DMS79 treated with DMSO at 0.1 percent for 48 hours (cell line): Measurements from ENCODE around the gene B4GAT1.
A peak's percentile ranks its signal among the peaks of the same experiment; 100 is the strongest.
"Not testable (repeated sequence)": the region's sequence is repeated elsewhere in the genome, so short reads cannot be mapped to it uniquely, and the experiment has no call there.

ENCODE experiments used
- DNase-seq: peaks from one replicate; lab custom pipeline; 2025; lab: John Stamatoyannopoulos, UW

The B4GAT1 gene

DNA sequence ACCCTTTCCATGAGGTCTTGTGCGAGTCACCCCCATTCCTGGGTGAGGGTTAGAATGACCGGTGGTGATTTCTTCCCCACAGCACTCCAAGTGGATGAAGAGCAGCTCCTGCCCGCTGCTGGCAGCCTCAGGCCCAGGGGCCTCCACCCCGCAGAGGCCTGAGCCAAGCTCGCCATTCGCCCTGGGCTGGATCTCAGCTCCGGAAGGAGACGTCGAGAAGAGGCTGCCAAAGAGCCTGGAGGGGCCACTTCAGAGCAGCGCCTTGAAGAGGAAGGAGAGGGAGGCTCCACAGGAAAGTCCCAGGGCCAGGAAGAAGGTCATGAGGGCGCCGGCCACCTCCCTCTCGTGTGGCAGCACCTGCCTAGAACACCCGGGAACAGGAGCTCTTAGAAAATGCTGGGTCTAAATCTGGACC is 15.8 kb upstream of the B4GAT1 start:
- no peak for DNase-seq

DNA sequence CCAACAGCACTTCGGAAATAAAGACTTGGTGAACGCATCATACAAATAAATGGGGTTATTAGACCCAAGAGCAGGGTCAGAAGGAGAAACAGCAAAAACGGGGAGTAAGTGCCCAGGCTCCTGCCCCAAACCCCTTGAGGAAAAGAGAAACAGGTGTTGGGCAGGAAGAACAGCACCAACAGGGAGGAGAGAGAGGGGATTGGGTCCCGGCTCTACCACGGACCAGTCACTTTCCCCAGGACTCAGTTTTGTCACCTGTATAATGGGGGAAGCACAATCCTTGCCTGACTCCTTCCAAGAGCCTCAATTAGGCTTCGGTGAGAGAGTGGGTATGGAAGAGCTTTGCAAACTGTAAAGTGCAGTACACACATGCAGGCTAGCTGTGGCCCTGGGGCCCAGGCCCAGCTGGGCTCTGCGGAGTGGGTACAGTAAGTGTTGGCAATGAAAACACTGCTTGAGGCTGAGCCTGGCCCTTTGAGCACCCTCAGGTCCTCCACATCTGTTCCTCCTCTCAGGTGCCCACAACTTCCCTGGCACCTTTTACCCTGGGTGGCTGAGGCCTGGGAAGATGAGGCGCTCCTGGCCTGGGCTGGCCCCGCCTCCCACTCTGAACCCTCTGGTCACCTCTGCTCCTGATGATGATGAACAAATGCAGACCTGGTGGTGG is 15.2 kb upstream of the B4GAT1 start:
- DNase-seq: no peak

DNA sequence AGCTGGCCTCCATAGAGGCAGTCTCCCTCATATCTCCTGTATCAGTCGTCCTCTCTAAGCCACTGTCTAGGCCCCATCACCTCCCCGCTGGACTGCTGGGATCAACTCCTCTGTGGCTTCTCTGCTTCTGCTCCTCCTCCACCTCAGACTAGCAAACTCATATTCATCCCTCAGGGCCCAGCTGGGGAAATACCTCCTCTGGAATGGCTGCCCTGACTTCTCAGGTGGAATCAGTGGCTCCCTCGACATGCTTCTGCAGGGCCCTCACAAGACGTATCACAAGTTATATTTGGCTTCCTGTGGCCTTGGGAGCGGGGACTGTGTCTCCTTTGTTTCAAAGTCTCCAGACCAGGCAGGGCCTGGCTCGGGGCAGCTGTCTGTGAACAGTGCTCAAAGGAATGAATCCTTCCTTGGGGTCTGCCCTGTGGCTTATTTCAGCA is 14.1 kb upstream of the B4GAT1 start:
- no peak for DNase-seq

DNA sequence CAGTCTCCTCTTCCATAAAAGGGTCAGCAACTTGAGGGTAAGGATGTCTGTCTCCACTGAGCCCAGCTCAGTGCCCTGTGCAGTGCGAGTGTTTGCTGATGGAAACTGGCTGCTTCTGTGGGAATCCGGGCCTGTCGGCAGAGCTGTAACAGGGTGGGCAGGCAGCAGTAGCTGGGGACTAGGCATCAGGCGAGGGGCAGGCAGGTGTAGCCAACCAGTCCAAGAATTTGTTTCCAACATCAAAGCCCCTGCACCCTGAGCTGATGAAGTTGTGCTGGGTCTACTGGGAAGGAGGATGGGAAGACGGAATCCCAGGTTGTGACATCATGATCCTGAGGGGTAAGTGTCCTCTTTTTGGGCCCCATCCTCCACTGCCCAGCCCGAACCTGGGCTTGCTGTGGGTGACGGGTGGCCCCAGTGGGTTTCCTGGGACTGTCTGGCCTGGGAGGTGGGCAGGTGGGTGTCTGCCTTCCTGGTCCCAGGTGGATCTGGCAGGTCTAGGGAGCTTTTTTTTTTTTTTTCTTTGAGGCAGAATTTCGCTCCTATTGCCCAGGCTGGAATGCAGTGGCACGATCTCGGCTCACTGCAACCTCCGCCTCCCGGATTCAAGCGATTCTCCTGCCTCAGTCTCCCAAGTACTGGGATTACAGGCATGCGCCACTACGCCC is 13.1 kb upstream of the B4GAT1 start:
- DNase-seq: no peak

DNA sequence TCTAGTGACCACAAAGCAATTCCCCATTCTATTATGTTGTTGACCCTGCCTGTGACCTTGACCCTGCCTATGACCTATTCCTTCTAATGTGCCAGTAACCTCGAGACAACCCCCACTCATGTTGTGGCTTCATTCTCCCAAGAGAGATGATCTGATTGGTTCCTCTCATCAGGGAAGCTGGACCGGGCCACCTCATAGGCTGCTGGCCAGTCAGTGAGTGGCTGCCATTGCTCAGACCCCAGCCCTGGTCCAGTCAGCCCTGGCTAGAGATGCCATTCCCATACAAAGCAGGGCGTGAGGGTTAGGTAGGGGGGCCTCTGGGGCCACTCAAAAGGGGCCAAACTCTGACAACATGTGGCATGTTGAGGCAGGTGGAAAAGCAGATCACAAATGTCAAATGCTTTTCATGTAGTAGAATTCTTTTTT is 12.2 kb upstream of the B4GAT1 start:
- DNase-seq: no peak

DNA sequence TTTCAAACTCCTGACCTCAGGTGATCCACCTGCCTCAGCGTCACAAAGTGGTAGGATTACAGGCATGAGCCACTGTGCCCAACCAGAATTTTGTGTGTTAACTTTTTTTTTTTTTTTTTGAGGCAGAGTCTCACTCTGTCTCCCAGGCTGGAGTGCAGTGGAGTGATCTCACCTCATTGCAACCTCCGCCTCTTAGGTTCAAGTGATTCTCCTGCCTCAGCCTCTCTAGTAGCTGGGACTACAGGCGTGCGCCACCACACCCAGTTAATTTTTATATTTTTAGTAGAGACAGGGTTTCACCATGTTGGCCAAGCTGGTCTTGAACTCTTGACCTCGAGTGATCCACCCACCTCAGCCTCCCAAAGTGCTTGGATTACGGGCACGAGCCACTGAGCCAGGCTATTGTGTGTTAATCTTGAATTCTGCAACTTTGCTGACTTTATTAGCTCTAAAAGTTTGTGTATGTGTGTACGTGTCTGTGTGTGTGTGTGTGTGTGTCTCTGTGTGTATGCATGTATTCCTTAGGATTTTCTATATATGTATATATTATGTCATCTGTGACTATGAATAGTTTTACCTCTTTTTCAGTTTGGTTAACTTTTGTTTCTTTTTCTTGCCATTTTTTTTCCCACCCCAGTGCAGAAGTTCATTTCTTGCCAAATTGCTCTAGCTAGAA is 3.3 kb upstream of the B4GAT1 start:
- not testable (repeated sequence) for DNase-seq

DNA sequence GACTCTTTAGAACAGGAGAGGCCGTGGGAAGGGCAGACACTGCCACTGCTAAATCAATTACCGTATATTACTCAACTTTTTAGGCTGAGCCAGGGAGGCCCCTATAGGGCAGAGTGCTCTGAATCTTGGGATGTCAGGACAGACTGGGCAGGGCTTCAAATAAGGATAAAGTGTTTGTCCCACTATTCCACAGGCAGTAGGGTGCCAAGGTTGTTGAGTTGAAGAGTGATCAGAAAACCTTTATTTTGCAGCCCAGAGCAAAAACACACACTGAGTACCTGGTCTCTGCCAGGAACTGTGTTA is 1.6 kb upstream of the B4GAT1 start:
- DNase-seq: no peak

DNA sequence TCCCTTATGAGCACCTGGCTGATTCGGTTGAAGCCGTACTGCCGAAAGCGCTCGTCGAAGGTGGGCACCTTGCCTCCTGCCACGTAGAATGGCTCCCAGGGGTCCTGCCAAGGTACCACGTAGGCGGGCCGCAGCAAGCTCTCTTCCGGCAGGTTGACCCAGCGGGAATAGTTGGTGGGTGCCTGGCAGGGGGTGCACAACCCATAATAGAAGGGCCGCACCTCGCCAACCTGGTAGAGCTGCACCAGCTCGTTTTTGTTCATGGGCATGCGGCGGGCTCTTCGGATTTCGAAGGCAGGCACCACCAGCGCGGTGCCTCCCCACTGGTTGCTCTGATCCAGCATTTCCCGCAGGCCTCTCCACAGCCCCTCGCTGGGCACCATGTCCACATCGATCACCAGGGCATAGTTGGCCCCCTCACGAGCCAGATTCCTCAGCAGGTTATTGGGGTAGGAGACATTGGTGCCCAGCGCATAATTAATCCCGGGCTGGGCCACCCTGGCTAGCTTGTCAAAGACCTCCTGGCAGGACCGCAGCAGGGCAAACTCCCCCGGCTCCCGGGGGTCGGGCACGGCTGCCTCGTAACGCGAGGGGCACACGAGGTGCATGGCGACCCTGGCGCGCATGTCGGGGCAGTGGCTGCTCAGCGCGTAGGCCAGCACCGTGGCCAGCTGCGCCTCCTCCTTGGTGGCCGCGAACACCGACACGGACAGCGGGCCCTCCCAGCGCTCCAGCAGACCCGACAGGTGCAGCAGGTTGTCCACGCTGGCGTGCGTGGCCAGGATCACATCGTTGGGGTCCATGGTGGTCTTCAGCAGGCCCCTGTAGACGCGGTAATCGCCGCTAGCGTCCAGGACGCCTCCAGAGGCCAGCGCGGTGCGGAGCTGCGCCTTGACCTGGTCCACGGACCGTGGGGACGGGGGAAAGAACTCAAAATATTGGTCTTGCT is 679 bp downstream of the B4GAT1 start:
- DNase-seq: no peak

DNA sequence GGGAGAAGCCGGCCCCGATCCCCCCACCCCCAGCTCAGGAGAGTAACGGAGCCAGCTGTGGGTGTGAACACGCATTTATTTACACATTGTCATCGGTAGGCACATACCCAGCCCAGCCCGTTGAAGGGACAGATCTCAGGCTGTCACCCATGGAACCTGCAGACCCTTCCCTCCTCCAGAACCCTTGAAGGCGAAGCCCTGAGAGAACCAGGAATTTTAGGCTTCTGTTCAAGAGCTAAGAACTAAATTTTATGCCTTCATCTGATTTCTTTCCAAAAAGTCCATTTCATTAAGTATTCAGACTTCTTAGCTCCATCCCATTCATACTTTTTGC is 2.1 kb downstream of the B4GAT1 start:
- peak; percentile 28 for DNase-seq

DNA sequence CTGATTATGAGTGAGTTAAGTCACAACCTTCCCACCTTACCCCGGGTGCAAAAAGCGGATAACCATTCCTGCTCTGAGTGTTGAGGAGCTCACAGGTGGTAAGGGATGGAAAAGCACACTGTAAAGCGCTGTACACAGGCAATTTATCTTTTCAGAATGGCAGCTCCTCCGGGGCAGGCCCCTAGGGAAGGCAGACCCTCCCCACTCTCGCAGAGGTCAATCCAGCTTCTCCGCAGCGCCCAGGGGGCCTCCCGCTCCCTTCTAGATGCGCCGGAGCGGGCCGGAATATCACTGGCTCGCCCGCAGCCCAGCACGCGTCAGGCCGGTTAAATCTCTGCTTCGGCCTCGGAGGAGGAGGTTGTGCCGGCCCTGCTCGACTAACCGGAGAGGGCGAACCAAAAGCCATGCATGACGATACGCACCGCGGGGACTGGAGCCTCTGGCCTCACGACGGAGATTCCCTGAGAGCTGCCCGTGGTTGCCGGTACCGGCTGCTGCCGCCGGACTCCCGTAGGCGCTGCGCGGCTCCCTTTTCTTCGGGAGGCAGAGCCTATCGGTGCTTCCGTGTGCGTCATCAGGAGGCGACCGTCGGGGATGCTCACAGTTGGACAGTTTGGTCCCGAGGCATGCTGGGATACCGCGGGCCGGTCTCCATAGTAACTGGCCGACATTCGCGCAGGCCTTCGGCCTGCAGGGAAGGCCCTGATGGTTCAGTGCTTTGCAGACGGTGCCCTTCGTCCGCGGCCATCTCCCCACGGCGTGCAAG is 2.7 kb downstream of the B4GAT1 start, which contains the start of gene BRMS1:
TSS of gene BRMS1 (minus strand) at position 555 of the 766 bp plus-strand sequence. CDS start 2,870 bp downstream, outside the sequence.
- DNase-seq: peak; percentile 90

DNA sequence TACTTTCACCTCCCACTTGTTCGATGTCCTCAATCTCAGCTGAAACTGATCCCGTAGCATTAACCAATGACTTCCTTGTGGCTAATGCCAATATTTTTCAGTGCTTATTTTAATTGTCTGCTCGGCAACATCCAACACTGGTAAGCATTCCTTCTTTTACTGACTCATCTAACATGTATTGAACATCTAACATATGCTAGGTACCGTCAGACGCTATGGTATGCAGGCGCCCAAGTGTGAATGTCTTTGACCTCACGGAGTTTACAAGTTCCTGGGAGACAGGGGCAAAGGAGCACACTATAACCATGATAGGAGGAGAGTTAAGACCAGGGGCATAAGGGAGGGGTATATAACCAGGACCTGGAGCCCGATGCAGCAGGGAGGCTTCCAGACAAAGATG is 4.3 kb downstream of the B4GAT1 start:
- no peak for DNase-seq

DNA sequence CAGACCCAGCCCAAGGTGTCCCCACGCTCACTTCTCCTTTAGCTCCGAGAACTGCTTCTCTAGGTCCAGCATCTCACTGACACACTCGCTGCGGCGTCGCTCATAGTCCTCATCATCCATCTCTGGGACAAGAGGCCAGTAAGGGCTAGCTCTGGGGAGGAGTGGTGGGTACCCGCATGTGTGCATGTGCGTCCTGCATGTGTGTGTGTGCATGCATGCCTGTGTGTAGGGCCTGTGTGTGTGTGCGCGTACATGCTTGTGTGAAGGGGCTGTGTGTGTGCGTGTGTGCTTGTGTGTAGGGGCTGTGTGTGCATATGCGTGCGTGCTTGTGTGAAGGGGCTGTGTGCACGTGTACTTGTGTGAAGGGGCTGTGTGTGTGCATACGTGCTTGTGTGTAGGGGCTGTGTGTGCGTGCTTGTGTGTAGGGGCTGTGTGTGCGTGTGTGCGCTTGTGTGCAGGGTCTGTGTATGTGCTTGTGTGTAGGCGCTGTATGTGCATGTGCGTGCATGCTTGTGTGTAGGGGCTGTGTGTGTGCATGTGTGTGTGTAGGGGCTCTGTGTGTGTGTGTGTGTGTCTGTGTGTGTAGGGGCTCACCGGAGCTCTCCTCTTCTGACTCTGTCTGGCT is 5.8 kb downstream of the B4GAT1 start:
- no peak for DNase-seq

DNA sequence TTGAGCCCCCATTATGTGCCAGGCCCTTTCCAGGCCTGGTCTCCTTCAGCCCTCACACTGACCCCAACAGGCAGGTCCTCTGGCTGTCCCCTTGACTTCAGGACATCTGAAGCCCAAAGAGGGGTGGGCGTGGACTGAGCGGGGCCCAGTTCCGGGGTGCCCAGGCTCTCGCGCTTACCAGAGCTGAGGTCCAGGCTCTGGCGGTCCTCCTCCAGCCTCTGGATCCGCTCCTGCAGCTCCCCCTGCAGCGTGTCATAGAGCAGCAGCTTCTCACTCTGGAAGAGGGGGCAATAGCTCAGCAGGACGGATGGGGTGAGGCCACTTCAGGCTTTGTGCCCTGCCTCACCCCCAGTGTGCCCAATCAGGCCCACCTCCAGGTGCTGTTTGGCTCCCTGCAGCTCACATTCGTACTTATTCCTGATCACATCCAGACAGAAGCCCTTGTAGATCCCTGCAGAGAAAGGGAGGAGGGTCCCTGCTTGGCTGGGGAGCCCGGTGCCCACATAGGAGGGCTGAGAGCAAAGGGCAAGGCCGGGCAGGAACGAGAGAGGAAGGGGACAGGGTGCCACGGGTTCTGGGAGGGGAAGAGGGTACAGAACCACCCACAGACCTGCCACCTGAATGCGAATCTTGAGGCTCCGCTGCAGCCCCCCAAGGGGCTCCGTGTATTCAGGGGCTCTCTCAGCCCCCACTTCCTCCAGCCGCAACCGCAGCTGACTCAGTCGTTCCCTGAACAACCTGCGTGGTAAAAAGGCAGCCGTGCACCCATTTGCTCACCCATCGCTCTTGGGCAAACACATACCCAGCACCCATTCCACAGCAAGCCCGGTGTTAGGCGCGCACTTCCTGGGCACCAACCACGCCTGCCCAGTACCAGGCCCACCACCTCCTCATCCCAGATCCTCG is 6.6 kb downstream of the B4GAT1 start:
- no peak for DNase-seq

DNA sequence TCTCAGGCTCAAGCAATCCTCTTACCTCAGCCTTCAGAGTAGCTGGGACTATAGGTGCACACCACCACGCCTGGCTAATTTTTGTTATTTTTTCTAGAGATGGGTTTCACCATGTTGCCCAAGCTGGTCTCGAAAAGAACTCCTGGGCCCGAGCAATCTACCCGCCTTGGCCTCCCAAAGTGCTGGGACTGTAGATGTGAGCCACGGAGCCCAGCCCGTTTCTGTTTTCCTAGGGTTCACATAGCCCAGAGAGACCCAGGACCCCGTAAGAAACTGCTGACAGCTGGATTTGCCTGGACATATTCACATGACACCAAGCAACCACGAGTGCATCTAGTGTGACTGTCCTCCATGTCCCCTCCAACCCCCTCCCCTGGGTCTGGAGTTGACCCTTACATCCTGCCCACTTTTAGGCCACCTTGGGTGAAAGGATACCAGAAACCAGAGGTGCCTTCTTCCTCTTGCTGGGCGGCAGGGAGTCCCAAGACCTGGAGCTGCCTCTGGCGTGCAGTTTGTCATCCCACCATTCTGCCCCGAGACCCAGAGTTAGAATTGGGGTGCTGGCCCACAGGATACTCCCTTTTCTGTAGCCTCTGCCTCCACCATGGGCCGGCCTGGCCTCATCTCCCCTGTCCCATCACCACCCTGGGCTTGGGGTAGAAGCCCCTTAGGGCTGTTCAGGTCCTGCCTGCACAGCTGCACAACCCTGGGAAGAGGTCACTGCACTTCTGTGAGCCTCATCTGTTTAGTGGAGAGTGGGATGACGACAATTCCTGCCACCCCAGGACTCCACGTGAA is 7.5 kb downstream of the B4GAT1 start:
- DNase-seq: no peak

DNA sequence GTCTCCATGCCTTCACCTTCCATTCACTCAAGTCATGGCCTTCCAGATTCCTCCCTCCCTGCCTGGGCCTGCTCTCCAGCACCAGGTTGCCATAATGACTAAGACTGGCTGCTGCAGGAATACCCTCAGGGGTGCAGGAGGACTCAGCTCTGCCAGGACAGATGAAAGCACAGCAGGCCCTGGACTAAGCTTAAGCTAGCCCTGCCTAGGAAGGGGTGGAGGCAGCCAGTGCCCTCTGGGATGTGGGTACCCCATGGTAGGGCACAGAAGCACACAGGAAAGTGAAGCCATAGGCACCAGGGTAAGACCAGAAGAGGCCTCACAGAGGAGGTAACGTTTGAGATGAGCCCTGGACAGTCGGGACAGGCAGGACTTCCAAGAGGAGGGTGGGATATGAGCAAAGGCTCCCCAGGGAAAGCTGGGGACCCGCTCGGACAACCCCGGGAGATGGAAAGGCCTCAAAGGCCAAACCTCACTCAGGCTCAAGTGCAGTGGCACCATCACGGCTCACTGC is 8.2 kb downstream of the B4GAT1 start:
- DNase-seq: no peak

DNA sequence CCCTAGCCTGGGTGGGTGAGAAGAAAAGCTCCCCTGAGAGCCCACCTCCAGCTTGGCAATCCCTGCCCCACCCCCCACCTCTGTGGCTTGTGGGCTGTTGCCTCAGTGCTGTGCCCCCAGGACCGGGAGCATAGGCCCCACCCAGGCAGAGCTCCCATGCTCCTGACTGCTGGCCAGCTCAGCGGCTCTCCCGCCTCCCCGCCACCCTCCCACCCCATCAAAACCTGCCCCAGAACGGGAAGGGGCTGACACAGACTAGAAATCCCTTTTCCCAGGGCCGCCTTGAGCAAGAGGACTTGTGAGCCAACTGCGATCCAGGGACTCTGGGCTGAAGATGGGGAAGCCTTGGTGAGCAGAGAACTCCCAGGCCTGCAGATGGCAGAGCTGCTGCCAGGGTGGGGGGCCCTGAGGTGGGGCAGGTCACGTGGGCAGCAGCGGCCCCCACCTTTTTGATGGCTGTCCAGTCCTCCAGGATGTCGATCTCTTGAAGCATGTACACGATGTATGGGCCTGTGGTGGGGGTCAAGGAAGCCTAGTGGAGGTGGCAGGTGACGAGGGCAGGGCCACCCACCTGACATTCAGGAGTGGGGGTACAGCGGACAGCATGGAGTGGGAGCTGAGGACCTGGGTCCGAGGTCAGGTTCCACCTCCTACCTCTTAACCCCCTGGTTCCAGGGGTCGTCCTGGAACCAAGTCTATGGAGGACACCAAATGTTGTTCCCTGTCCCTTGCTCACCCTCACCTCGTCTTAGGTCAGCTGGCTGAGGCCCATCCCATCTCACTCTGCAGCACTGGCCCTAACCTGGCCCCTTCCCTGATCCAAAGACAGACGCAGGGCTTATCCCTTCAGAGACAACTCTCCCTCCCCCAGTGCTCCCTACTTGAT is 8.9 kb downstream of the B4GAT1 start:
- no peak for DNase-seq

DNA sequence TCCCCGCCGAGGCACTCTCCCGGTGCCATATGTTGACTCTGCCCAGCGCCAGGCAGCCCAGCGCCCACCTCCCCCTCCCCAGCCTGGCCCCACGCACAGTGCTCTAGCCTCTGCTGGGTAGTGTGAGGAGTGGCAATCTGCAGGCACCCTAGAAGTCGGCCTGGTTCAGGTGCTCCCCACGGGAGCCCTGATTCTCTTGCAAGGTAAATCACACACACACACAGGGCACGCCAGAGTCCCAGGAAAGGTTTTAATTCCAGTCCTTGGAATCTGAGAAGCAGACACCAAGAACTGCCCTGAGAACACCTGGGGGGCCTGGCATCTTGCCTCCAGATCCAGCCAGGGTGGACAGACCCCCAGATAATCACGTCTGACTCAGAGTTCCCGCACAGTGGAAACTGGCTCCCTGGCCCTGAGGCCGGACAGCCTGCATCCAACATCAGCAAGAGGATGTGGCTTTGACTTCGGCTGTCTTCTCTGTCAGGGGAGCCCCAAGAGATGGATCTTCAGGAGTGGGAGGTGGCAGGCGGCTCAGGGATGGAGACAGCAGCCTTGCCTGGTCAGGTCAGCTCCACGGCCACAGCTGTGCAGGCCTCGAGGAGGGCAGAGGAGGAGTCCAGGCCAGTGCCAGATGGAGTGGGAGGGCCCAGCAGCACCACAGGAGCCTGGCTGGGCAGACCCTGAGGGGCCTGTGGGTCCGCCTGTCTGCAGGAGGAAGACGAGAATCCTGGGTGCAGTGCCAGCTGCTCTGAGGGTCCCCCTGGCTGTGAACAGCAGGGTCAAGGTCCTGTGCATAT is 10.1 kb downstream of the B4GAT1 start:
- DNase-seq: no peak
